Midbrain (tissue), 1 donor: ENCODE results near the gene CLEC19A.
"Not testable (repeated sequence)": the region's sequence is repeated elsewhere in the genome, so short reads cannot be mapped to it uniquely, and the experiment has no call there.

ENCODE experiments used
- DNase-seq: peaks from one replicate; lab custom pipeline; 2025; lab: John Stamatoyannopoulos, UW

The CLEC19A gene

DNA sequence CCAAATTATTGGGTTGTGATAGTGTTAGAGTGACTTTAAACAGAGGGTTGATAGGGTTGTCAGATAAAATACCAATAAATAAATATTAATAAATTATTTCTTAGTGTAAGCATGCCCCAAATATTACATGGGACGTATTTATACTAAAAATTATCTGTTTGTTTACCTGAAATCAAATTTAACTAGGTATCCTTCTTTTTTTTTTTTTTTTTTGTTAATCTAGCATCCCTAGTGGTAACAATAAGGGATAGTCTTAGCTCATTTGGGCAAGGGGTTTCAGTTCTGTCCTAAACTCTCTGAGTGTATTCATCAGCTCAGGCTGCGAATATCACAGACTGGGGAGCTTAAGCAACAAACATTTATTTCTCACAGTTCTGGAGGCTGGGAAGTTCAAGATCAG is 1.3 kb downstream of the CLEC19A start:
- no peak for DNase-seq

DNA sequence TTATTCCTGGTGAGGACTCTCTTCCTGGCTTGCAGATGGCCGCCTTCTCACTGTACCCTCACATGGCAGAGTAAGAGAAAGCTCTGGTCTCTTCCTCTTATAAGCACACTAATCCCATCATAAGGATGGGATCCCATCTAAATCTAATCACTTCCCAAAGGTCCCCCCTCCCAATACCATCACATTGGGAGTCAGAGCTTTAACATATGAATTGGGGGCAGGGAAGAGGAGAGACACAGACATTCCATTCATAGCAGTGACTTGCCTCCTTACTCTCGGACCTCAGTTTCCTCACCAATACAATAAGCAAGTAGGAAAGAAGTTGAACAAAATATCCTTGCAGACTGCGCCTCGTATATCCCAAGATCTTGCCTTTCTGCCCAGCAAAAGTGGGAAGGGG is 1.7 kb downstream of the CLEC19A start:
- no peak for DNase-seq

DNA sequence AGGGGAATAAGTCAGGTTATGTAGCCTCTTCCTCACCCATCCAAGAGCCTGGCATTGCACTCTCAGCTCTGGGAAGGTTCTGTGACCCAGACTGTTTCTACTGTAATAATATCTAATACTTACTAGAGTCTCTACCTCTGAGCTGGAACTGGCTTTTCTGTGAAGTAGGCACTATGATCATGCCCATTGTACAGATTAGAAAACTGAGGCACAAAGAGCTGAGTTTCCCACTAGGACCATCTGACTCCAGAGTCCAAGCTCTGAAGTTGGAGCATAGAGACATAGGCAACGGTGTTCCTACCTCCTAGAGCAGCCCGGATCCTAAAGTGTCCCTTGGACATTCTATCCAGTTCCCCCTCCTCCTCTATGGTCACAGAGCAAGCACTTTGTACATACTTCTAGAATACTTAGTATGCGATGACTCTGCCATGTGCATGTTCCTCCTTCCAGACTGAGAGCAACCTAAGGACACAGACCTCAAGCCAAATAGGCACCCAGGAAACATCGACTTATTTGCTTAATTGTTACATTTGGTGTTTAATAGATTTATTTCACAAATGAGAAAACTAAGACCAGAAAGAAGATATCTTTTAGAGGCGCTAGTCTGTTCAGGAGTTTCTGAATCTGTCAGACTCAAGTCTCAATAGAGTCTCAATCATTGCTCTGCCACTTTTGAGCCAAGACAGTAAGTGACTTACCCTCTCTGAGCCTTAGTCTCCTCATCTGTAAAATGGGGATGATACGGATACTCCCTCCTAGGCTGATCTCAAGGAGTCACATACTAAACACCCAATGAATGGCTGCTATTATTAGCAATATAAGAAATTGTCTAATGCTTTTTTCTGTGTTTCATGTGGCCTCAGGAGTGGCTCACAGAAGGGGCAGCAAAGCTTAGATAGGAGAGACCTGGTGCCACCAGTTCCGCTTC is 3.6 kb downstream of the CLEC19A start:
- no peak for DNase-seq

DNA sequence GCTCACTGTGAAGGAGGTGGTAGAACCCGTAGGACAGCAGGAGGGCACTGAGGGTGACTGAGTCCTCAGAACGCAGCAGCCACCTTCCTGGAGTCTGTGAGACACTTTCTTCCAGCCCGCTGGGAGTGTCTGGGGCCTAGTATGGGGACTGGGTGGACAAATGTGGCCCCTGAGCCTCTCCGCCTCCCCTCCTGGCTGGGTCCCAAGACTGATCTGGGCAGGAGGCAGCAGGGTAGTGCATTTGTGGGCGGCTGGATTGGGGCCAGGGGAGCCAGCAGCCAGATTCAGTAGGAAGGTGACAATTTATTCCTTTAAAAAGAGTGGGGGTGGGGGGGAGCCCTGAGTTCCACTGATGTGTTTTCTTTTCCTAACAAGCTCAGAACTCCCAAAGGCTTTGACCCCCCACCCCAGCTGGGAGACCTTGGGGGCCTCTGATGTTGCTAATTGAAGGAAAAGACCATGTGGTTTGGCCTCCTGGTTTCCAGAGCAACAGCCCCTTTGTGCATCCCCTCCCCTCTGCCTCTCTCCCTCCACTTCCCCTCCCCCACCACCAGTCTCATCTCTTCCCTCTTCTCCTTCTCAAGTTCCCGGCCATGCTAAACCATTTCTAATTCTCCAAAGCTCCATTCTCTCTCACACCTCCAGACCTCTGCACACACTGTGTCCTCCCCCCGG is 4.4 kb downstream of the CLEC19A start:
- DNase-seq = no peak

DNA sequence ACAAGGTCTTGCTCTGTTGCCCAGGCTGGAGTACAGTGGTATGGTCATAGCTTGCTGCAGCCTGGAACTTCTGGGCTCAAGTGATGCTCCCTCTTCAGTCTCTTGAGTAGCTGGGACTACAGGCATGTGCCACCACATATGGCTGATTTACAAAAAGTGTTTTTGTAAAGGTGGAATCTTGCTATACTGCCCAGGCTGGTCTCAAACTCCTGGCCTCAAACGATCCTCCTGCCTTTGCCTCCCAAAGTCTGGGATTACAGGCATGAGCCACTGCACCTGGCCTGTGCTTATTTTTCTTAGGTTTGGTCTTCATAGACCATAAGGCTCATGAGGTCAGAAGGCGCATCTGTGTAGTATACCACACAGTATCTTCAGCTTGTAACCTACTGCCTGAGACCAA is 5.3 kb downstream of the CLEC19A start:
- DNase-seq = no peak

DNA sequence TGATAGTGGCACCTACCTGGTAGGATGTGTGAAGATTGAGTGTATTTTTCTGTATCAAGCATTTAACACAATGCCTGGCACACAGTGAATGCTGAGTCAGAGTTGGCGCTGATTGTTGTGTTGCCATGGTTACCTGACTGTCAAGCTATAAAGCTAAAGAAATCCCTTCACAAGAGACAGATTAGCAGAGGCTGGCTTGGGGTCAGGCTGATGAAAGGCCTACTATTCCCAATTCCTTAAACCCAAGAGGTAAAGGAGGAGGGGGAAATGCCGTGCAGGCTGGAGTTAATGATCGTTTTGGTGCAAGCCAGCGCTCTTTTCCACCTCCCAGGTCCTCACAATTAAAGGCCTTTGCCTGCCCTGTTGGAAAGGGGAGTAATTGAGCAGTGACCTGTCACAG is 5.9 kb downstream of the CLEC19A start:
- DNase-seq = no peak

DNA sequence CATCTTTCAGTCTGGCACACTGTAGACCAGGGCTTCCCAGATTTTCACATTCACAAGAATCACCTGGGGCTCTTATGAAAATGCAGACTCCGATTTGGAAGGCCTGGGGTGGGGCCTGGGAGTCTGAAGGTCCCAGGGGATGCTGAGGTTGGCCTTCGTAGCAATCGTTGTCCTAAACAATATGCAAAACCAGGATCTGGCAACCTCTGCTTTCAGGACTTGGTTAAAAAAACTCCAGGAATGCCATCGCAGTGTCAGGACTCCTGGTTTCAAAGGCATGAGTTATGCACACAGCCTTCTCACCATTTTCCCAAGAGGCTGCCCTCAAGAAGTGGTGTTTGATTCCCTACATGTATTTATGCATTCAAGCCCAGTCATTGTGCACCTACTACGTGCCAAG is 6.7 kb downstream of the CLEC19A start:
- DNase-seq = no peak

DNA sequence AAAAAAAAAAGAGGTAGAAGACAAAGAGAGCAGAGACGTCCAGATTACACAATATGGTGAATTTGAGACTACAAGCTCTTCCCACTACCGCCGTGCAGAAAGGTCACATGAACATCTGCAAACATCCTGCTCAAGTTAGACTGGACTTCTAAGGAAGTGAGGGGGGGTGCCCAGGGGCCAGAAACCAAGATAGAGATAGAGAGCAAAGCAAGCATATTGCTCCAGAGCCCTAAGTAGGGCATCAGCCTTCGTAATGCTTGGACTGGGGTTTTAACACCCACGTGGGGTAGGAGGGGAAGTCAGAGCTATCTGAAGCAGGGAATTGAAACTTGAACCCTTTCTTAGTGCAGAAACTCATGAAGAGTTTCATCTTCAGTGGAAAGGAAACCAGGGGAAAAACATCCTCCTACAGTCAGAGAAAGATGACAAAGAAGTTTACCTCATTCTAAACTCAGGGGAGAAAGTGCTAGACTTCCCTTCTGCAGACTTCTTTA is 8.7 kb downstream of the CLEC19A start:
- peak; percentile 52 for DNase-seq

DNA sequence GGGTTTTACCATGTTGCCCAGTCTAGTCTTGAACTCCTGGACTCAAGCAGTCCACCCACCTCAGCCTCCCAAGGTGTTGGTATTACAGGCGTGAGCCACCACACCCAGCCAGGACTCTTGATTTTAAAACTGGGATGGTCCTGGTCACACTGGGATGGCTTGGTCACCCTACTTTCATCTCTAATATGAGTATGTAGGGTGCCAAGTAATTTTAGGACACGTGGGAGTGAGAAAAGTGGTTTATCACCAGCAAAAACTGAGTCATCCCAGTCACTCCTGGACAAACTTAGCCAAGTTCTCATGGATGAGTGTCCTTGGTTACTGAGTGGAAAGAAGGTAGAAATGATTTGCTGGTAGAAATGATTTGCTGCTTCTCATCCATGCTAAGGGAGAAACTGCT is 9.9 kb downstream of the CLEC19A start:
- DNase-seq = no peak

DNA sequence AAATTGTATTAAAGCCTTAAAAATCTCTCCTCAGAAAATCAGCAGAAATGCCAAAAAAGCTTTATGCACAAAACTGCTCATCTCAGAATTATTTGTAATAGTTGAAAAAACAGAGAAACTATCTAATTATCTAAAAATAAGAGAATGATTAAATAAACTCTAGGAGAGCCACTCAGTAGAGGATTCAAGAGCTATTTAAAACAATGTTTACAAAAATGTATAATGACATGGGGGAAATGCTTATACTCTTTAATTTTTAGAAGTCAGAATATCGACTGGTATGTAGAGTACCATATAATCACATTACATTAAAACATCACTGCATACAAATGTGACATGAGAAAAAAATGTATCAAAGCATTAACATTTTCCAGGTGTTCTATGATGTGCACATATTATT is 11.9 kb downstream of the CLEC19A start:
- DNase-seq = no peak

DNA sequence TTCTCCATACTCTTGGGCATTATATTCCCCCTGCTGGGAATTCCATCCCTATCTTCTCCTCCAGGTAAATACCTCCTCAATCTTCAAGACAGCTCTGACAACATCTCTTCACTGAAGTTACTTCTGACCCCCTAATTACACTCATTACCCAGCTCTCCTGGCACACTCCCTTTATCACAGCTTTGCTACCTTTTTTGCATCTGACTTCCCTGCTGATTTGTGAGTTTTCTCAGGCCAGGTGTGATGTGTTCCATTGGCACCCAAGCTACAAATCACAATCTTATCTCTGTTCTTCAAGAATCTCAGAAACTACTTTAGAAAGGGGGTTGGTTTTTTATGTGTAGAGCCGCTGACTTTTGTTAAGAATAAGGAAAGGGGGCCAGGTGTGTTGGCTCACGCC is 14.0 kb downstream of the CLEC19A start:
- DNase-seq = no peak

DNA sequence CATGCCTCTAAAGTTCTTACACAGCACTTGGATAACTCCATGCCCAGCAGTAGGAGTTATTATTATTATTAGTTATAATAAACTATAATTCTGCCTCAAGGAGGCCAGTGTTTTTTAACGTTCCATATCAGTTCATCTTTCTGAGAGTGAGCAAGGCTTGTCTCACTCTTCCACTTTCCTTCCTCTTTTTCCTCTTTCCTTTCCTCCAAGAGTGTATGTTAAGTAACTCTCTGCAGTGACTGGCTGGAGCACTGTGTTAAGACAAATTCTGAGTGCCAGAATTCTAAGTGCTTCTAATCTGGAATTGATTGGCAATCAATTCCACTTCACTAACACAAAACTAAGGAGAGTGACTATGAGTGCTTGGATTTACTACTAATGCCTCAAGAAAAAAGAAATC is 16.4 kb downstream of the CLEC19A start:
- DNase-seq = no peak

DNA sequence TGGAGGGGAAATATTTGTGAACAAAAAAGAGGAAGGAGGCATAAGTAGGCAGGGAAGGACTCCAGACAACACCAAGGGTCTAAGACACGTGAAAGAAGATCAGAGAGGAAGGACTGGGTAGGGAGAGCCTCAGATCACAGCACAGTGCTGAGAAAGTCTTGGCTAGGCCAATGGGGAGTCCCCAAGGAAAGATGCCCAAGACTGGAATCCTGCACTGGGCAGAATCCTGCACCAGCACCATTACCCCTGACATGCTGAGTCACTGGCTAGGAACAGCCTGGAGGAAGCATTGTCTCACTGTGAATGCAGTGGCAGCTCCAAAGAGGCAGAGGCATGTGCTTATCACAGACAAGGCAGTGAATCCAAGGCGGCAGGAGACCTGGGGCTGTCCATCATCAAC is 19.2 kb downstream of the CLEC19A start:
- DNase-seq = no peak

DNA sequence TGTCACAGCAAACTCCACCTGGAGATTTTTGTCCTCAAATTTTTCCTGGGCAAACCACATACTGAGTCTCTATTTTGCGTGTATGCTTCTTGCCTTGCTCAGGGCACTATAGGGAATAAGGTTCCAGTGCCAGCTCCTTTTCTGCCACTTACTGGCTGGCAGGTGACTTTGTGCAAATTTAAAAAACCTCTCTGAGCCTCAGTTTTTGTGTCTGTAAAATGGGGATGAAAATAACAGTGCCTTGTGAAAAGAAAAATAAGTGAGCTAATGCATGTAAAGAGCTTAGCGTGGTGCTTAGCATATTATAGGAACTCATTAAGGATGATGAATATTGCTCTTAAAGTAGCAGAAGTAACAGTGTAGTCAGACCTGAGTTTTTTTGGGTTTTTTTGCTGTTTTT is 19.9 kb downstream of the CLEC19A start:
- DNase-seq = no peak

DNA sequence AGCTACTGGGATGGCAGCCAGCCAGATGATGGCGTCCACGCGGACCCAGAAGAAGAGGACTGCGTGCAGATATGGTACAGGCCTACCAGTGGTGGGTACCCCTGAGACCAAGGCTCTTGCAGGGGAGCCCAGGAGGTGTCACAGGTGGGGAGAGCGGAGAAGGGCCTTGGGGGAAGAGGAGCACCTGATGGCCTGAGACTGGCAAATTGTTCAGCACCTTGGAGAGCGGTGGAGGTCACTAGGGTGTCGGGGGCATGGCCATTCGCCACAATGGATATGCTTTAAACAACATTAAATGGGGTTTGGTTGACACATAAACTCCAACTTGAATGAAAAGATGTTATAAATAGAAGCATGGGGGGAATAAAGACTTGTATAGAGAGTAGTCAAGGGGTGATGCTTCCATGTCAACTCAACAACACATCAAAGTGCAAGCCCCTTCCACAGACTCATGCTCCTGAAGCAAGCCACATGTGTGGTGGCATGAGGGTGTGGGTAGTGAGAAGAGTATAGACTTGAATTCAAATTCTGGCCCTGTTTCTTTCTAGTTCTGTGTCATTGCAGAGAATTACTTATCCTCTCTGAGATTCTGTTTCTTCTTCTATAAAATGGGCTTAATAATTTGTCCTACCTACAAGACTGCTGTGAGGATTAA is 22.2 kb downstream of the CLEC19A start:
- DNase-seq = no peak

DNA sequence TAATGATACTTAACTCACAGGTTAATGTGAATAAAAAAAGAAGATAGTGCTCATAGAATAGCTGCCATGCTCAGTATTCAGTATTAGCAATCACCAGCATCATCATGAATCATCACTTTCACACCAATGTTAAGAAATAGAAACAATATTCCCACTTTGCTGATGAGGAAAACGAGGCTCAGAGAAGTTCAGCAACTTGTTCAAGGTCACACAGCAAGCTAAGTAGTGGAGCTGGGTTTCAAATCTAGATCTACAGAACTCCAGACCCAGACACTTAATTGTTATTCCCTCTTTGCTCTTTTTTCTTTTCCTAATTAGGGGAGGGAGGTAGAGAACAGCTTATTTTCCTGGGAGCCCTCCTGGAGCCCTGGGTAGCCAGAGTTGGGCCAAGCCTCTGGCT is 22.9 kb downstream of the CLEC19A start:
- no peak for DNase-seq

DNA sequence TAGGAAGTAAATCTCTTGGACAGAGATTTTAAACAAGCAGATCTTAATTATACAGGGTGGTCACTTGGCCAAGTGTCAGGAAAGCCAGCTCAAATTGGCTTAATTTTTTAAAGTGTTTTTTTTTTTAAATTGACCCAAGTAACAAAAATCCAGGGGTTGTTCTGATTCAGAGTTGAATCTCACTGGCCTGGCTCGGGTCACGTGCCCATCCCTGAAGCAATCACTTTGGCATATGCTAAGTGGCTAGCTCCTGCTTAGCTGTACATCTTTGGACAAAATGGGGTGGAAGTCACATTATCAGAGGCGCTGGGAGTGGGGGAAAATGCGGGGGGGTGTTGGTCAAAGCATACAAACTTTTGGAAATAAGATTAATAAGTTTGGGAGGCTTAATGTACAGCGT is 23.6 kb downstream of the CLEC19A start:
- no peak for DNase-seq

DNA sequence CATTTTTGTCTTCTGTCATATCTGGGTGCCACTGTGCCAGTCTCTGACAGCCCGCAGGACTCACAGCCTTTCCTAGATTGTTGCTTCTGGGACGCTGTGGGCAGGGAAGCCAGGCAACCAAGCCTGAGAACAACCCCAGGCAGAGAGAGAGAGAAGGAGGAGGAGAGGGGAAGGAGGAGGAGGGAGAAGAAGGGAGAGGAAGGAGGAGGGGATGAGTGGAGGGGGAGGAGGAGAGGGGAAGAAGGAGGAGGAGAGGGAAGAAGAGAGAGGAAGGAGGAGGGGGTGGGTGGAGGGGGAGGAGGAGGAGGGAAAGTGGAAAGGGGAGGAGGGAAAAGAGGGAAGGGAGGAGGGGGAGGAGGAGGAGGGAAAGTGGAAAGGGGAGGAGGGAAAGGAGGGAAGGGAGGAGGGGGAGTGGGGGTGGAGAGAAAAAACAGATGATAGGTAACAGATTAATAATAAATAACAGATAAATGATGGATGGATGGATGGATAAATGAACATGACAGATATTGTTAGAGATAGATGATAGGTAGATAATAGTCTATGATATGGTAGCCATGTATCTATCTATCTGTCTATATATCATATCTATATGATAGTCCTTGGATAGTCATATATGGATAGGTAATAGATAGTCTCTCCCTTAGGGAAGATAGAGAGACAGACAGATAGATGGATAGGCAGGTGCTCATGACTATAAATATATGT is 29.3 kb downstream of the CLEC19A start:
- DNase-seq = no peak

DNA sequence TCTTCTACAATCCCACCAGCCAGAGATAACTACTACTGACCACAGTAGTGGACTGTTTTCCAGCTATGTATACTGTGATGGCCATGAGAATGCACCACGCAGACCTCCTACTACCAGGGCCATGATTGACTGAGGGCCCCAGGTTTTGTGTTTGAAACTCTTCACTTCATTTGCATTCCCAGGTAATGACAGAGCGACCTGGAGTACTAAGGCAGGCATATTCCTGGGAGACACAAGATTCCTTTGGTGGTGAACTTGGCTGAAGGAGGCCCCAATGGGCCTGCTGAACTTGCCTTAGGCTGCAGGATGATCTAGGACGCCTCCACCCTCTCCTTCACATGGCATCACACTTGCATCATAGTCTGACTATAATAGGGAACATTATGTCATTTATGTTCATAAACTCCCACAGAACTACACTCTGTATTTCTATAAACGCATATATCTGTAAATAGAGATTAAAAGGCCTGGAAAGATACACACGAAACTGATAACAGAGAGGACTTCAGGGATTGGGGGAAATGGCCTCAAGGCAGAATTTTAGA is 30.4 kb downstream of the CLEC19A start:
- DNase-seq = no peak

DNA sequence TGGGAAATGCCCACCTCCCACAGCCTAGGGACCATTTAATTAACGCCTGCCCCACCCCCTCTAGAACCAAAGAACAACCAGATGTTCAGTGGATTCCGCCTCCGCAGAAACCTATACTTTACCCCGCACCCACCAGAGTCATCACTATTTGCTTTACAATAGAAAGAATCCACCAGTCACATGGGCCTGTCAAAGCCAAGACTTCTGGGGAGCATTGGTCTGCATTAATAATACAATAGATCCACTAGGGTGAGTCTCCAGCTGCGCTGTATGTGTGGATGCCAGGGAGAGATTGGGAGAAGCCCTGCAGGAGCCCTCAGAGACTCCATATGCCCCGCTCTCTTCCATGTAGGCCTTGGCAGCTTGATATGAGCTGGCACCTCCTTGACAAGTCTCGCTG is 31.3 kb downstream of the CLEC19A start:
- DNase-seq = no peak

DNA sequence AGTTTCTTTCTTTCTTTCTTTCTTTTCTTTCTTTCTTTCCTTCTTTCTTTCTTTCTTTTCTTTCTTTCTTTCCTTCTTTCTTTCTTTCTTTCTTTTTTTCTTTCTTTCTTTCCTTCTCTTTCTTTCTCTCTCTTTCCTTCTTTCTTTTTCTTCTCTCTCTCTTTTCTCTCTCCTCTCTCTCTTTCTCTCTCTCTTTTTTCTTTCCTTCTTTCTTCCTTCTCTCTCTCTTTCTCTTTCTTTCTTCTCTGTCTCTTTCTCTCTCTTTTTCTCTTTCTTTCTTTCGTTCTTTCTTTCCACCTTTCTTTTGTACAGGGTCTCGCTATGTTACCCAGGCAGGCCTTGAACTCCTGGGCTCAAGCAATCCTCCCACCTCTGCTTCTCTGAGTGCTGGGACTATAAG is 35.7 kb downstream of the CLEC19A start:
- not testable (repeated sequence) for DNase-seq

DNA sequence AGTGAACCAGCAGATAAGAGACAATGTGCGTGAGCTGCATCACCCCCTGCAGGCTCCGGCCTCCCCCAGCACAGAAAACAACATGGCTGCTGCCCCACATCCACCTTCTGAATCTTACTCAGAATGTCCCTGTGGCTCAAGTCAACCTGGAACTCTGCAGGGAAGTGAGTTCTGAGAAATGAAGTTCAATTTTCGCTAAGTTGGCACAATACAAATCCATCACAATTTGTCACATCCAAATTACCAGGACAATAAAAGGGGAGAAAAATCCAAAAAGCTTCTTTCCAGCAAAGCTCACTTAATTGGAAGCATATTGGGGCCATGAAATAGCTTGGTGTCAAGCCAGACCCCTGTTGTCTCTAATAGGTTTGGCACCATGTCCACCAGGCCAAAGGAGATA is 38.1 kb downstream of the CLEC19A start:
- DNase-seq = no peak
